Inflammatory macrophage treated with lipopolysaccharide for 1 hour (primary cell): ENCODE results near the gene KCNQ1OT1.
A peak's percentile ranks its signal among the peaks of the same experiment; 100 is the strongest.

Source experiments
- DNase-seq, 2 donors: peaks; one replicate each; pipeline ENCODE4 v3.0.0-alpha.2; 2020 to 2022

The KCNQ1OT1 gene

GRCh38 chr11:2579315-2580060, 120.3 kb downstream of the KCNQ1OT1 start:
- peak in 1 of 2 donors; percentile 2 for DNase-seq

GRCh38 chr11:2578929-2579270, 120.9 kb downstream of the KCNQ1OT1 start:
- DNase-seq = no peak

GRCh38 chr11:2577991-2578928, 121.5 kb downstream of the KCNQ1OT1 start:
- no peak for DNase-seq

- DNase-seq = no peak
These were observed 122.5 kb downstream of the KCNQ1OT1 start for GRCh38 chr11:2577031-2577990.

GRCh38 chr11:2576549-2576948, 123.2 kb downstream of the KCNQ1OT1 start:
- DNase-seq = no peak

GRCh38 chr11:2576111-2576510, 123.7 kb downstream of the KCNQ1OT1 start:
- DNase-seq = no peak

GRCh38 chr11:2575591-2576051, 124.2 kb downstream of the KCNQ1OT1 start:
- DNase-seq = no peak

GRCh38 chr11:2574553-2575535, 125.0 kb downstream of the KCNQ1OT1 start:
- no peak for DNase-seq

- DNase-seq = no peak
These were observed 125.7 kb downstream of the KCNQ1OT1 start for GRCh38 chr11:2574043-2574552.

GRCh38 chr11:2573240-2574042, 126.4 kb downstream of the KCNQ1OT1 start:
- DNase-seq = no peak

GRCh38 chr11:2572491-2573239, 127.1 kb downstream of the KCNQ1OT1 start:
- DNase-seq = no peak

GRCh38 chr11:2571598-2572281, 128.1 kb downstream of the KCNQ1OT1 start:
- DNase-seq = no peak

- no peak for DNase-seq
These were observed 128.8 kb downstream of the KCNQ1OT1 start for GRCh38 chr11:2570841-2571597.

- no peak for DNase-seq
These were observed 129.5 kb downstream of the KCNQ1OT1 start for GRCh38 chr11:2570211-2570811.

- DNase-seq = no peak
These were observed 130.0 kb downstream of the KCNQ1OT1 start for GRCh38 chr11:2569731-2570210.

GRCh38 chr11:2569321-2569721, 130.5 kb downstream of the KCNQ1OT1 start:
- no peak for DNase-seq

- no peak for DNase-seq
These were observed 132.6 kb downstream of the KCNQ1OT1 start for GRCh38 chr11:2567026-2567671.
